Stimulated activated memory B cell treated with anti-CD40 and anti-IgM and Interleukin-4, amounts not matched to agents 10 μg/mL and 1 μg/mL and 100 μg/mL, for 72 hours (primary cell): ENCODE results near the gene SRCIN1.

ENCODE experiments used
- ATAC-seq: fragments of 150-1000 bp; cut with Tn5 transposase; 2 replicates; pipeline ENCODE4 v1.10.0; 2021
- H3K27ac Mint-ChIP-seq: one replicate; pipeline ENCODE4 v1.8.0; 2022; ENCODE audit warnings: mild to moderate bottlenecking, mixed read lengths
- H3K27me3 Mint-ChIP-seq: one replicate; pipeline ENCODE4 v1.8.0; 2022; ENCODE audit warnings: mixed read lengths
- H3K36me3 Mint-ChIP-seq: one replicate; pipeline ENCODE4 v1.8.0; 2022; ENCODE audit warnings: mixed read lengths
- H3K4me1 Mint-ChIP-seq: one replicate; pipeline ENCODE4 v1.8.0; 2022; ENCODE audit warnings: mixed read lengths
- H3K4me3 Mint-ChIP-seq: one replicate; pipeline ENCODE4 v1.8.0; 2022; ENCODE audit warnings: mild to moderate bottlenecking, moderate library complexity, mixed read lengths
- H3K9me3 Mint-ChIP-seq: one replicate; pipeline ENCODE4 v1.8.0; 2022; ENCODE audit warnings: mixed read lengths

Gene SRCIN1

GRCh38 chr17:38583828-38584349 lies 21.9 kb downstream of the SRCIN1 start:
- H3K27ac Mint-ChIP-seq, result no peak overlapping the region
- peaks cover 93% of the 10 kb centered on the region for H3K27me3 Mint-ChIP-seq
- H3K9me3 Mint-ChIP-seq, result no peaks in the 10 kb centered on the region
- H3K4me3 Mint-ChIP-seq, result no peak overlapping the region
- no peaks in the 10 kb centered on the region for H3K36me3 Mint-ChIP-seq
- no peak for ATAC-seq
- H3K4me1 Mint-ChIP-seq, result peaks cover 18% of the 10 kb centered on the region

GRCh38 chr17:38583176-38583575 lies 22.6 kb downstream of the SRCIN1 start:
- Mint-ChIP-seq H3K4me3 (no peak overlapping the region), H3K9me3 (no peaks in the 10 kb centered on the region), H3K27ac (no peak overlapping the region), H3K4me1 (peaks cover 20% of the 10 kb centered on the region), H3K36me3 (no peaks in the 10 kb centered on the region), H3K27me3 (peaks cover 93% of the 10 kb centered on the region)
- ATAC-seq, result no peak

- Mint-ChIP-seq H3K27me3 (peaks cover 93% of the 10 kb centered on the region), H3K36me3 (no peaks in the 10 kb centered on the region), H3K4me3 (no peak overlapping the region), H3K27ac (no peak overlapping the region), H3K4me1 (peaks cover 23% of the 10 kb centered on the region), H3K9me3 (no peaks in the 10 kb centered on the region)
- ATAC-seq, result no peak
Measured at GRCh38 chr17:38582069-38582468, 23.7 kb downstream of the SRCIN1 start.

GRCh38 chr17:38579934-38580333 lies 25.8 kb downstream of the SRCIN1 start:
- no peaks in the 10 kb centered on the region for H3K9me3 Mint-ChIP-seq
- peaks cover 92% of the 10 kb centered on the region for H3K27me3 Mint-ChIP-seq
- no peak for ATAC-seq
- H3K27ac Mint-ChIP-seq, result no peak overlapping the region
- H3K4me3 Mint-ChIP-seq, result no peak overlapping the region
- H3K4me1 Mint-ChIP-seq, result peaks cover 23% of the 10 kb centered on the region
- H3K36me3 Mint-ChIP-seq, result no peaks in the 10 kb centered on the region

- Mint-ChIP-seq H3K36me3 (no peaks in the 10 kb centered on the region), H3K4me1 (peaks cover 15% of the 10 kb centered on the region), H3K27ac (no peak overlapping the region), H3K27me3 (peaks cover 91% of the 10 kb centered on the region), H3K4me3 (no peak overlapping the region), H3K9me3 (no peaks in the 10 kb centered on the region)
- no peak for ATAC-seq
Measured at GRCh38 chr17:38579083-38579480, 26.7 kb downstream of the SRCIN1 start.

- H3K27ac Mint-ChIP-seq, result no peak overlapping the region
- no peaks in the 10 kb centered on the region for H3K36me3 Mint-ChIP-seq
- peaks cover 15% of the 10 kb centered on the region for H3K4me1 Mint-ChIP-seq
- H3K9me3 Mint-ChIP-seq, result no peaks in the 10 kb centered on the region
- H3K27me3 Mint-ChIP-seq, result peaks cover 91% of the 10 kb centered on the region
- no peak for ATAC-seq
- H3K4me3 Mint-ChIP-seq, result no peak overlapping the region
Measured at GRCh38 chr17:38578229-38579082, 27.3 kb downstream of the SRCIN1 start.

- peaks cover 88% of the 10 kb centered on the region for H3K27me3 Mint-ChIP-seq
- no peaks in the 10 kb centered on the region for H3K9me3 Mint-ChIP-seq
- H3K4me3 Mint-ChIP-seq, result no peak overlapping the region
- H3K36me3 Mint-ChIP-seq, result no peaks in the 10 kb centered on the region
- ATAC-seq, result no peak
- H3K4me1 Mint-ChIP-seq, result peaks cover 19% of the 10 kb centered on the region
- no peak overlapping the region for H3K27ac Mint-ChIP-seq
Measured at GRCh38 chr17:38577645-38578173, 28.0 kb downstream of the SRCIN1 start.

GRCh38 chr17:38577244-38577643 lies 28.5 kb downstream of the SRCIN1 start:
- no peak overlapping the region for H3K27ac Mint-ChIP-seq
- peaks cover 20% of the 10 kb centered on the region for H3K4me1 Mint-ChIP-seq
- no peaks in the 10 kb centered on the region for H3K9me3 Mint-ChIP-seq
- no peak overlapping the region for H3K4me3 Mint-ChIP-seq
- H3K27me3 Mint-ChIP-seq, result peaks cover 85% of the 10 kb centered on the region
- H3K36me3 Mint-ChIP-seq, result no peaks in the 10 kb centered on the region
- no peak for ATAC-seq

GRCh38 chr17:38575781-38576180 lies 30.0 kb downstream of the SRCIN1 start:
- H3K9me3 Mint-ChIP-seq, result no peaks in the 10 kb centered on the region
- ATAC-seq, result no peak
- H3K4me1 Mint-ChIP-seq, result peaks cover 31% of the 10 kb centered on the region
- H3K27me3 Mint-ChIP-seq, result peaks cover 92% of the 10 kb centered on the region
- no peak overlapping the region for H3K4me3 Mint-ChIP-seq
- H3K27ac Mint-ChIP-seq, result no peak overlapping the region
- no peaks in the 10 kb centered on the region for H3K36me3 Mint-ChIP-seq

GRCh38 chr17:38574712-38575111 lies 31.0 kb downstream of the SRCIN1 start:
- Mint-ChIP-seq H3K4me1 (peaks cover 31% of the 10 kb centered on the region), H3K9me3 (no peaks in the 10 kb centered on the region), H3K4me3 (no peak overlapping the region), H3K27me3 (peaks cover 92% of the 10 kb centered on the region), H3K27ac (no peak overlapping the region), H3K36me3 (no peaks in the 10 kb centered on the region)
- no peak for ATAC-seq

- Mint-ChIP-seq H3K4me3 (peak overlapping the region; percentile 36), H3K27me3 (peaks cover 92% of the 10 kb centered on the region), H3K4me1 (peaks cover 19% of the 10 kb centered on the region), H3K27ac (no peak overlapping the region), H3K9me3 (no peaks in the 10 kb centered on the region), H3K36me3 (no peaks in the 10 kb centered on the region)
- peak; percentile 26 for ATAC-seq
Measured at GRCh38 chr17:38572669-38573365, 32.9 kb downstream of the SRCIN1 start.

GRCh38 chr17:38571833-38572668 lies 33.7 kb downstream of the SRCIN1 start:
- no peaks in the 10 kb centered on the region for H3K9me3 Mint-ChIP-seq
- H3K4me3 Mint-ChIP-seq, result peak overlapping the region; percentile 10
- H3K27ac Mint-ChIP-seq, result no peak overlapping the region
- H3K4me1 Mint-ChIP-seq, result peaks cover 20% of the 10 kb centered on the region
- peak; percentile 10 for ATAC-seq
- H3K27me3 Mint-ChIP-seq, result peaks cover 92% of the 10 kb centered on the region
- H3K36me3 Mint-ChIP-seq, result no peaks in the 10 kb centered on the region

- no peak overlapping the region for H3K4me3 Mint-ChIP-seq
- peaks cover 33% of the 10 kb centered on the region for H3K4me1 Mint-ChIP-seq
- H3K36me3 Mint-ChIP-seq, result no peaks in the 10 kb centered on the region
- no peaks in the 10 kb centered on the region for H3K9me3 Mint-ChIP-seq
- no peak for ATAC-seq
- H3K27me3 Mint-ChIP-seq, result peaks cover 91% of the 10 kb centered on the region
- H3K27ac Mint-ChIP-seq, result no peak overlapping the region
Measured at GRCh38 chr17:38569701-38570512, 35.8 kb downstream of the SRCIN1 start.

- Mint-ChIP-seq H3K27me3 (peaks cover 91% of the 10 kb centered on the region), H3K9me3 (no peaks in the 10 kb centered on the region), H3K27ac (no peak overlapping the region), H3K36me3 (no peaks in the 10 kb centered on the region), H3K4me3 (no peak overlapping the region), H3K4me1 (peaks cover 40% of the 10 kb centered on the region)
- ATAC-seq, result no peak
Measured at GRCh38 chr17:38568845-38569510, 36.8 kb downstream of the SRCIN1 start.
